Regular cardiac myocyte (primary cell): Measurements from ENCODE around the gene ARFGAP2. TPM values are rescaled to one million over a fixed set of nuclear protein-coding genes. Genes with fewer than 3 reads are reported as not detected.

Experiments used
- total RNA-seq: library from RNA; depleted of rRNA; stranded (reverse); fragments of >200 nt; gene quantifications from 2 replicates; pipeline ENCODE4 v1.2.3, GENCODE V29; 2014

ARFGAP2 gene
- 114 TPM in 2 replicates for total RNA-seq

DNA sequence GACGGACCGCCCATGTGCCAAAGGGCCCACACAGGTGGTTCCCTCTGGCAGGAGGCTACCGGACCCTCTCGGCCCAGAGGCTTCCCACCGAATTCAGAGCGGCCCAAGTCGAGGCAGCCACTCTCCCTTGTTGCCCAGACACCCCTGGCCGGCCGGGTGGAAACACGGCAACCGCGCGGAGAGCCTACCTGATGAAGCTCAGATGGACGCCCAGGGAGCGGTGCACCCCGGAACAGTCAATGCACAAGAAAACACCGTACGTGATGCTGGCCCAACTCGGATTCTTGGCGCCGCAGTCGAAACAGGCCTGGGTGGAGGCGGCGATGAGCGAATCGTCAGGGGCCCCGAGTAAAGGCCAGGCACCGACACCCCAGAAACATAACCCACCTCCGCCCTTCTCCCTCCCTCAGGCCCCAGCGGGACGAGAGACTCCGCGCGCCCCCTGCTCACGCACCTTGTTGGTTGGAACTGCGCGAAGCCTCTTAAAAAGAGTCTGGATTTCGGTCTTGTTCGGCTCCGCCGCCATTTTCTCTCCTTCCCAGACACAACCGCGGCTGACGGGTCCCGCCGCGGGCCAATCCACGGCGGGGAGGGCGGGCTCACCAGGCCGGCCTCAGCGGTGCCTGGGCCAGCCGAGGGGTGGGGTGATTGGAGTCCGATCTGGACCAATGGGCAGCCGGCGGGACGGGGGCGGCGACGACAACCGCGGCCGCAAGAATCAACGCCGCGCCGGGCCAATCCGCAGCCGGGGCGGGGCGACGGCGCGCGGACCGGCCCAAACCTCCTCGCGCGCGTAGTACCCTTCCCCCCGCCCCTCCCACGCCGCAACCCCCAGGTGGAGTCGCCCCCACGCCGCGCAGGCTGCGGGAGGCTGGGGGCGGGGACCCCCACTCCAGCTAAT lies at the start of gene ARFGAP2:
ARFGAP2 (minus strand) TSS at position 552 of the 901 bp plus-strand sequence; CDS start at position 526, 26 bp downstream.

DNA sequence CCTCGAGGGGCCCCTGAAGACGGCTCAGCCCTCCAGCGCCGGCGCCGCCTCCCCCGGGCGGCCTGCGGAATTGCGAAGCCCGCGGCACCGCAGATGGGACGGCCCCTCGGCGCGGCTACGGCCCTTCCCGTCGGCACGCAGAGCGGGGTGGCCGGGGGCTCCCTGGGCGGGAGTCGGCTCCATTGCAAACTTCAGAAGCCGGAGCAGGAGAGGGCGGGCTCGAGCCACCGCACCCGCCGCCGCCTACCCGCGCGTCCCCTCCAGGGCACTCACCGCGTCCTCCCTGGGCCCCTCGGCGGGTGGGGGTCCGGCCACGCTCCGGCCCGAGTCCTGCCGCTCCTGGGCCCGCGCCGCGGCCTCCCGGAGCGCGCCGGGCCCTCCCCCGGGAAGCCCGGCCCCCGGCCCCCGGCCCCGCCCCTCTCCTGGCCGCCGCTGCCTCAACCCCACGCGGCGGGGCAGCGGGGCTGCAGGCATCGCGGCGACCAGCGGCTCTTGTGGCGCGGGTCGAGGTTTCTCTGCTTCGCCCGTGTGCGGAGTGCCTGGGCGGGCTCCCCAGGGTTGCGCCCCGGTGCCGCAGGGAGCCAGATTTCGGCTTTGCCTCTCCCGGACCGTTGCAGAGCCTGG lies 9.5 kb upstream of the ARFGAP2 start, which contains the start of gene PACSIN3:
PACSIN3 (minus strand) TSS at position 359 of the 624 bp plus-strand sequence. CDS start 3,707 bp downstream, outside the sequence.

Other genes with a start within 250 kb of the ARFGAP2 start
- gene CSTPP1, start 240.1 kb downstream of the ARFGAP2 start, total RNA-seq: 11.0 and 15.1 TPM in 2 replicates
- 23.6 and 37.8 TPM in 2 replicates for gene PACSIN3, start 9.6 kb upstream of the ARFGAP2 start, total RNA-seq
- 28.2 and 43.7 TPM in 2 replicates for gene DDB2, start 38.1 kb upstream of the ARFGAP2 start, total RNA-seq
- gene ACP2, start 71.9 kb upstream of the ARFGAP2 start, total RNA-seq: 24.2 and 25.3 TPM in 2 replicates
- gene NR1H3, start 81.1 kb upstream of the ARFGAP2 start, total RNA-seq: 13.2 and 19.6 TPM in 2 replicates
- 10.1 and 15.7 TPM in 2 replicates for gene MADD, start 93.3 kb upstream of the ARFGAP2 start, total RNA-seq
- gene MYBPC3, start 175.8 kb upstream of the ARFGAP2 start, total RNA-seq: not detected in 2 replicates
- gene SPI1, start 201.7 kb upstream of the ARFGAP2 start, total RNA-seq: not detected in 2 replicates
- gene SLC39A13, start 231.7 kb upstream of the ARFGAP2 start, total RNA-seq: 65.6 and 84.8 TPM in 2 replicates
- gene PSMC3, start 249.6 kb upstream of the ARFGAP2 start, total RNA-seq: 98.1 and 287 TPM in 2 replicates